Left lung (tissue), 10 donors: ENCODE data around the gene TAS2R43. TPM values are rescaled to one million over a fixed set of nuclear protein-coding genes. Genes with fewer than 3 reads are reported as not detected.
"Not testable (repeated sequence)": the region's sequence is repeated elsewhere in the genome, so short reads cannot be mapped to it uniquely, and the experiment has no call there.

Experiments
- ATAC-seq: fragments of 200-7000 bp; cut with Tn5 transposase; one replicate; pipeline ENCODE4 v1.9.1; 2020; ENCODE audit warnings: moderate library complexity
- DNase-seq, 4 donors: peaks; one replicate each; pipeline ENCODE4 v3.0.0-alpha.2; 2013 to 2020
- H3K27ac ChIP-seq, 2 donors: fragments of 200-600 bp; sonication (generic) in 1 of 2; one replicate each; pipeline versions ENCODE4 v1.5.0 to v1.8.0; 2020 to 2021
- H3K27me3 ChIP-seq, 2 donors: fragments of 200-600 bp; sonication (generic) in 1 of 2; one replicate each; pipeline versions ENCODE4 v1.5.0 to v1.8.0; 2020 to 2021
- H3K36me3 ChIP-seq, 2 donors: fragments of 200-600 bp; sonication (generic) in 1 of 2; one replicate each; pipeline versions ENCODE4 v1.5.0 to v1.8.0; 2020 to 2021
- H3K4me1 ChIP-seq, 2 donors: fragments of 200-600 bp; one replicate each; pipeline ENCODE4 v1.8.0; 2021
- H3K4me3 ChIP-seq, 2 donors: fragments of 200-600 bp; sonication (generic) in 1 of 2; one replicate each; pipeline versions ENCODE4 v1.5.0 to v1.8.0; 2020 to 2021; ENCODE audit warnings: mild to moderate bottlenecking in 1 of 2
- H3K9me3 ChIP-seq, 2 donors: fragments of 200-600 bp; sonication (generic) in 1 of 2; one replicate each; pipeline versions ENCODE4 v1.5.0 to v1.8.0; 2020 to 2021
- intact Hi-C, 2 donors: fragments of 100-400 bp; cut with DNase I; formaldehyde crosslinking; loops; one replicate each; pipeline versions ENCODE4 v1.11.2 to v1.14.2; 2022
- polyA plus RNA-seq, 6 donors: library from polyadenylated mRNA; unstranded; fragments of 120-200 nt; gene quantifications; one replicate each; pipeline ENCODE4 v1.2.1, GENCODE V29; 2013; ENCODE audit not compliant: insufficient read length in 6 of 6
- total RNA-seq, 2 donors: library from RNA; stranded (reverse); fragmentation: NEBNext Ultra II Directional; extraction: Animal tissue kit (Norgen Biotek cat#: 25700); gene quantifications; one replicate each; pipeline ENCODE4 v1.2.1, GENCODE V29; 2021
- TF ChIP-seq, protein P1 (sequence below), 2 donors: fragments of 200-600 bp; sonication (generic) in 1 of 2; IDR thresholded peaks; one replicate each; pipeline versions ENCODE4 v1.5.0 to v1.8.0; 2021; ENCODE audit warnings: antibody characterized with exemption in 2 of 2
- donor health status: DM: no; HTN: yes; CAD: no.
- donor health status: DM: no; HTN: no; CAD: no.

TAS2R43 gene
- total and polyA plus RNA-seq, 8 donors = 0.38 to 0.78 (median 0.60) TPM

DNA sequence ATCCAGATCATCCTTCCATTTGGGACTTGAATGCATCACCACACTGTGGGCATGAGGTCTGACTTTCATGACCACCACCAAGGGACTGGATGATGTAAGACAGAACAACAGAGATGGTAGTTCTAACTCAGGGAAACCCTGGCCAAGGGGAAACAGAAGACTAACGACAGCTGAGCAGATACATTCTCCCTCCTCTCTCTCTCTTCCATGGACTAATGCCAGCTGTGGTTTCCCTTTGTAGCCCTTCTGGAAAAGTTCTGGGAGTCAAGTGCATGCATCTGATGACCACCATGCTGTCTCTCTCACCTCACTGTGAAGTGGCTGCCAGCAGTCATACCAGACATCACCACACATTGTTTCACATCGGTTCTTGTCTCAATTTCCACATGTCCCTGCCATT lies 38.9 kb upstream of the TAS2R43 start:
- intact Hi-C loops = no loop called here
- no peak for ATAC-seq
- no peaks in the 10 kb centered on the region for H3K9me3 ChIP-seq

DNA sequence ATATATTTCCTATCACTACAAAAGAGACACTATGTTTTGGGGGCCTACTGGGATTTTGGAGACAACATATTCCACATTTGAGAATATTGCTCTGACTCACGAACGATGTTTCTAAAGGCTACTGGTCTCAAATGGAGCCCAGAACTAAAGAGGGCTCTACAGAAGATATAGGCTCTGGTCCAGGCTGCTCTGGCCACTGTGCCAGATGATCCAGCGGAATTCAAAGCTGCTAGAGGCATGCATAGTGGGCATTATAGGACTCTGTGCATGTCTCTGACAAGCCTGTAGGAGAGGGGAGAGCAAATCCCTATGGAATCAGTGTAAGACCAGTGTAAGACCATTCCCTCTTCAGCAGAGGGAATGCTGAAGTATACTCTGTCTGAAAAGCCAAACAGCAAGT lies 38.3 kb upstream of the TAS2R43 start:
- no peak for ATAC-seq
- H3K27ac ChIP-seq = no peak overlapping the region

More for the DNA sequence above, 38.9 kb upstream of the TAS2R43 start:
- Histone ChIP-seq H3K27me3 (no peaks in the 10 kb centered on the region), H3K4me3 (no peak overlapping the region), H3K4me1 (no peaks in the 10 kb centered on the region), H3K27ac (no peak overlapping the region), H3K36me3 (peaks cover 0 to 9% of the 10 kb centered on the region in 2 donors)
- TF ChIP-seq, protein P1, sequence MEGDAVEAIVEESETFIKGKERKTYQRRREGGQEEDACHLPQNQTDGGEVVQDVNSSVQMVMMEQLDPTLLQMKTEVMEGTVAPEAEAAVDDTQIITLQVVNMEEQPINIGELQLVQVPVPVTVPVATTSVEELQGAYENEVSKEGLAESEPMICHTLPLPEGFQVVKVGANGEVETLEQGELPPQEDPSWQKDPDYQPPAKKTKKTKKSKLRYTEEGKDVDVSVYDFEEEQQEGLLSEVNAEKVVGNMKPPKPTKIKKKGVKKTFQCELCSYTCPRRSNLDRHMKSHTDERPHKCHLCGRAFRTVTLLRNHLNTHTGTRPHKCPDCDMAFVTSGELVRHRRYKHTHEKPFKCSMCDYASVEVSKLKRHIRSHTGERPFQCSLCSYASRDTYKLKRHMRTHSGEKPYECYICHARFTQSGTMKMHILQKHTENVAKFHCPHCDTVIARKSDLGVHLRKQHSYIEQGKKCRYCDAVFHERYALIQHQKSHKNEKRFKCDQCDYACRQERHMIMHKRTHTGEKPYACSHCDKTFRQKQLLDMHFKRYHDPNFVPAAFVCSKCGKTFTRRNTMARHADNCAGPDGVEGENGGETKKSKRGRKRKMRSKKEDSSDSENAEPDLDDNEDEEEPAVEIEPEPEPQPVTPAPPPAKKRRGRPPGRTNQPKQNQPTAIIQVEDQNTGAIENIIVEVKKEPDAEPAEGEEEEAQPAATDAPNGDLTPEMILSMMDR (IDR thresholded peaks at IDR 0.05) = no peak
- DNase-seq = no peak

DNA sequence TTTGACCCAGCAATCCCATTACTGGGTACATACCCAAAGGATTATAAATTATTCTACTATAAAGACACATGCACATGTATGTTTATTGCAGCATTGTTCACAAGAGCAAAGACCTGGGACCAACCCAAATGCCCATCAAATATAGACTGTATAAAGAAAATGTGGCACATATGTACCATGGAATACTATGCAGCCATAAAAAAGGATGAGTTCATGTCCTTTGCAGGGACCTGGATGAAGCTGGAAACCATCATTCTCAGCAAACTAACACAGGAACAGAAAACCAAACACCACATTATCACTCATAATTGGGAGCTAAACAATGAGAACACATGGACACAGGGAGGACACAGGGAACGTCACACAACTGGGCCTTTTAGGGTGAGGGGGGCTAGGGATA lies 22.0 kb upstream of the TAS2R43 start:
- intact Hi-C loops, H3K36me3 ChIP-seq, H3K27me3 ChIP-seq, ATAC-seq, DNase-seq, H3K4me3 ChIP-seq, H3K27ac ChIP-seq, H3K4me1 ChIP-seq: not testable (repeated sequence)
- H3K9me3 ChIP-seq = peaks cover 0 to 47% of the 10 kb centered on the region in 2 donors

More for the DNA sequence above, 38.3 kb upstream of the TAS2R43 start:
- TF ChIP-seq, protein P1 (IDR thresholded peaks at IDR 0.05) = no peak
- DNase-seq = no peak
- H3K4me3 ChIP-seq = no peak overlapping the region
- intact Hi-C loops = no loop called here
- peaks cover 0 to 9% of the 10 kb centered on the region in 2 donors for H3K36me3 ChIP-seq
- no peaks in the 10 kb centered on the region for H3K4me1 ChIP-seq
- H3K27me3 ChIP-seq = no peaks in the 10 kb centered on the region
- no peaks in the 10 kb centered on the region for H3K9me3 ChIP-seq

DNA sequence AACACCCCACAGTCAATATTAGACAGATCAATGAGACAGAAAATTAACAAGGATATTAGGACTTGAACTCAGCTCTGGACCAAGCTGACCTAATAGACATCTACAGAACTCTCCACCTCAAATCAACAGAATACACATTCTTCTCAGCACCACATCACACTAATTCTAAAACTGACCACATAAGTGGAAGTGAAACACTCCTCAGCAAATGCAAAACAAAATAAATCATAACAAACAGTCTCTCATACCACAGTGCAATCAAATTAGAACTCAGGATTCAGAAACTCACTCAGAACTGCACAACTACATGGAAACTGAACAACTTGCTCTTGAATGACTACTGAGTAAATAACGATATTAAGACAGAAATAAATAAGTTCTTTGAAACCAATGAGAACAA lies 19.1 kb upstream of the TAS2R43 start:
- ATAC-seq, intact Hi-C loops, DNase-seq, H3K27me3 ChIP-seq, H3K36me3 ChIP-seq, H3K4me1 ChIP-seq, H3K27ac ChIP-seq, H3K4me3 ChIP-seq: not testable (repeated sequence)
- peaks cover 0 to 32% of the 10 kb centered on the region in 2 donors for H3K9me3 ChIP-seq

DNA sequence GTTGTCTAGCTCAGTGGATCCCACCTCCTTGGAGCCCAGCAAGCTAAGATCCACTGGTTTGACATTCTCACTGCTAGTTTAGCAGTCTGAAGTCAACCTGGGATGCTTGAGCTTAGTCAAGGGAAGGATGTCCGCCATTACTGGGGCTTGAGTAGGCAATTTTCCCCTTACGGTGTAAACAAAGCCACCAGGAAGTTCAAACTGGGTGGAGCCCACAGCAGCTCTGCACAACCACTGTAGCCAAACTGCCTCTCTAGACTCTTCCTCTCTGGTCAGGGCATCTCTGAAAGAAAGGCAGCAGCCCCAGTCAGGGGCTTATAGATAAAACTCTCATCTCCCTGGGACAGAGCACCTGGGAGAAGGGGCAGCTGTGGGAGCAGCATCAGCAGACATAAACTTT lies 16.7 kb upstream of the TAS2R43 start:
- ATAC-seq = no peak
- H3K27ac ChIP-seq = no peak overlapping the region
- no peaks in the 10 kb centered on the region for H3K27me3 ChIP-seq
- H3K4me3 ChIP-seq = no peak overlapping the region
- no peaks in the 10 kb centered on the region for H3K4me1 ChIP-seq
- DNase-seq = no peak
- H3K9me3 ChIP-seq = peaks cover 0 to 25% of the 10 kb centered on the region in 2 donors
- intact Hi-C loops = no loop called here
- H3K36me3 ChIP-seq = no peaks in the 10 kb centered on the region
- TF ChIP-seq, protein P1 (IDR thresholded peaks at IDR 0.05) = no peak

DNA sequence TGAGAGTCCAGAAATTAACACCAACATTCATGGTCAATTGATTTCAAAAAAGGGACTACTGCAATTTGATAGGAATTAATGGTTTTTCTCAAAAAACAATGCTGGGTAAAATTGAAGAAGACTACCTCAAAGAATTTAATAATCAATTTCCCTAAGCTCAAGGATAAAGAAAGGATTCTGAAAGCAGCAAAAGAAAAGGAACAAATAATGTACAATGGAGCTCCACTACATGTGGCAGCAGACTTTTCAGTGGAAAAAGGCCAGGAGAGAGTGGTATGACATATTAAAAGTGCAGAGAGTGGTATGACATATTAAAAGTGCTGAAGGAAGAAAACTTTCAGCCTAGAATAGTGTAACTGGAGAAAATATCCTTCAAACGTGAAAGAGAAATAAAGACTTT lies 15.6 kb upstream of the TAS2R43 start:
- TF ChIP-seq, protein P1 (IDR thresholded peaks at IDR 0.05) = no peak
- Histone ChIP-seq H3K36me3 (no peaks in the 10 kb centered on the region), H3K4me3 (no peak overlapping the region), H3K27ac (no peak overlapping the region), H3K9me3 (peaks cover 0 to 23% of the 10 kb centered on the region in 2 donors), H3K4me1 (no peaks in the 10 kb centered on the region), H3K27me3 (no peaks in the 10 kb centered on the region)
- intact Hi-C loops = no loop called here
- DNase-seq (no peak), ATAC-seq (no peak)
